Measurements from ENCODE around the gene USP44.

The USP44 gene

GRCh38 chr12:95547522-95548055 lies 3.7 kb downstream of the USP44 start:
- no peaks in the 10 kb centered on the region for H3K27me3 ChIP-seq (ENCODE audit: insufficient read depth, low read length, poor library complexity)
- peaks cover 7% of the 10 kb centered on the region for H3K4me1 ChIP-seq (ENCODE audit: control insufficient read depth, low read depth, low read length)
- no peaks in the 10 kb centered on the region for H3K79me1 ChIP-seq (ENCODE audit: low read length)
- H3K27ac ChIP-seq (ENCODE audit: low read depth, low read length) = no peak overlapping the region
- H2AK5ac ChIP-seq (ENCODE audit: low read length) = no peak overlapping the region
- H3K23ac ChIP-seq (ENCODE audit: low read length) = no peak overlapping the region
- no peaks in the 10 kb centered on the region for H3K79me2 ChIP-seq (ENCODE audit: control insufficient read depth, insufficient read depth, low read length)
- H2BK120ac ChIP-seq (ENCODE audit: low read depth, low read length) = no peak overlapping the region
- no peak overlapping the region for H3K4ac ChIP-seq (ENCODE audit: low read depth, low read length)
- no peak overlapping the region for H2BK5ac ChIP-seq (ENCODE audit: low read length)
- H3K18ac ChIP-seq (ENCODE audit: low read length) = no peak overlapping the region
- peak overlapping the region; percentile 93 for H3K4me2 ChIP-seq (ENCODE audit: low read length)
- no peak overlapping the region for H4K8ac ChIP-seq (ENCODE audit: low read depth, low read length)
- peak; percentile 81 for DNase-seq
- H3K36me3 ChIP-seq (ENCODE audit: control insufficient read depth, insufficient read depth, low read length) = no peaks in the 10 kb centered on the region
- H3K56ac ChIP-seq (ENCODE audit: low read length) = peak overlapping the region; percentile 84
- no peak overlapping the region for H2BK15ac ChIP-seq (replicated peaks; ENCODE audit: low read depth)
- H3K9ac ChIP-seq (ENCODE audit: low read length) = no peak overlapping the region
- no peak overlapping the region for H4K5ac ChIP-seq (ENCODE audit: low read length)
- peak overlapping the region; percentile 64 for H3K4me3 ChIP-seq (ENCODE audit: low read length)
- WGBS (ENCODE audit: extremely low coverage, insufficient coverage, low lambda C conversion rate) = no CpG with 5 or more reads among the region's 9 CpGs

DNA sequence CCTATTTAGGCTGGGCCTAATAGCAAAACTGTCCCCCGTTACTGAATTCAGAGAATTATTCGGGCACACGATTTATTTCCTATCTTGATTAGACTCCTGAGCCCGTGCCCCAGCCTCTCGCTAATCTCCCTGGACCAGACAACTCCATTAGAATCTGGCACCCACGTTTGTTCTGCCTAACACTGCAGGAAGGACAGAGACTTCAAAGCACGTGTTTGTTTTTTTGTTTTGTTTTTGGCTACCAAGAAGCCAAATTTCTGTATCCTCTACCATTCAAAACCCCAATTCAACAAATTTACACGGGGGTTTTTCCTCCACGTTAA lies 4.8 kb downstream of the USP44 start:
- H3K4me2 ChIP-seq (ENCODE audit: low read length) = no peak overlapping the region
- WGBS (ENCODE audit: extremely low coverage, insufficient coverage, low lambda C conversion rate) = no CpG with 5 or more reads among the region's 9 CpGs
- no peak overlapping the region for H3K4me3 ChIP-seq (ENCODE audit: low read length)
- no peaks in the 10 kb centered on the region for H3K27me3 ChIP-seq (ENCODE audit: insufficient read depth, low read length, poor library complexity)
- H3K9ac ChIP-seq (ENCODE audit: low read length) = no peak overlapping the region
- no peak overlapping the region for H3K23ac ChIP-seq (ENCODE audit: low read length)
- H3K36me3 ChIP-seq (ENCODE audit: control insufficient read depth, insufficient read depth, low read length) = no peaks in the 10 kb centered on the region
- DNase-seq = peak; percentile 40
- no peaks in the 10 kb centered on the region for H3K79me1 ChIP-seq (ENCODE audit: low read length)
- no peak overlapping the region for H3K56ac ChIP-seq (ENCODE audit: low read length)
- no peak overlapping the region for H2BK120ac ChIP-seq (ENCODE audit: low read depth, low read length)
- peaks cover 5% of the 10 kb centered on the region for H3K4me1 ChIP-seq (ENCODE audit: control insufficient read depth, low read depth, low read length)
- no peak overlapping the region for H2AK5ac ChIP-seq (ENCODE audit: low read length)
- H3K18ac ChIP-seq (ENCODE audit: low read length) = peak overlapping the region; percentile 30
- peaks cover 1% of the 10 kb centered on the region for H3K79me2 ChIP-seq (ENCODE audit: control insufficient read depth, insufficient read depth, low read length)
- H3K27ac ChIP-seq (ENCODE audit: low read depth, low read length) = no peak overlapping the region
- H4K8ac ChIP-seq (ENCODE audit: low read depth, low read length) = no peak overlapping the region
- no peak overlapping the region for H2BK5ac ChIP-seq (ENCODE audit: low read length)
- no peak overlapping the region for H2BK15ac ChIP-seq (replicated peaks; ENCODE audit: low read depth)
- no peak overlapping the region for H4K5ac ChIP-seq (ENCODE audit: low read length)
- H3K4ac ChIP-seq (ENCODE audit: low read depth, low read length) = no peak overlapping the region

- Histone ChIP-seq H4K5ac (ENCODE audit: low read length) (no peak overlapping the region), H3K56ac (ENCODE audit: low read length) (no peak overlapping the region), H3K4me2 (ENCODE audit: low read length) (no peak overlapping the region), H3K79me1 (ENCODE audit: low read length) (no peaks in the 10 kb centered on the region), H3K27ac (ENCODE audit: low read depth, low read length) (no peak overlapping the region), H3K23ac (ENCODE audit: low read length) (no peak overlapping the region), H3K18ac (ENCODE audit: low read length) (no peak overlapping the region), H3K9ac (ENCODE audit: low read length) (no peak overlapping the region), H3K79me2 (ENCODE audit: control insufficient read depth, insufficient read depth, low read length) (peaks cover 1% of the 10 kb centered on the region), H3K4me3 (ENCODE audit: low read length) (no peak overlapping the region), H3K36me3 (ENCODE audit: control insufficient read depth, insufficient read depth, low read length) (no peaks in the 10 kb centered on the region), H2BK15ac (replicated peaks; ENCODE audit: low read depth) (no peak overlapping the region), H2BK120ac (ENCODE audit: low read depth, low read length) (no peak overlapping the region), H3K27me3 (ENCODE audit: insufficient read depth, low read length, poor library complexity) (no peaks in the 10 kb centered on the region), H2BK5ac (ENCODE audit: low read length) (no peak overlapping the region), H3K4ac (ENCODE audit: low read depth, low read length) (no peak overlapping the region), H4K8ac (ENCODE audit: low read depth, low read length) (no peak overlapping the region), H2AK5ac (ENCODE audit: low read length) (no peak overlapping the region), H3K4me1 (ENCODE audit: control insufficient read depth, low read depth, low read length) (peaks cover 4% of the 10 kb centered on the region)
- WGBS (ENCODE audit: extremely low coverage, insufficient coverage, low lambda C conversion rate) = no CpG with 5 or more reads among the region's 8 CpGs
- DNase-seq = no peak
Measured at GRCh38 chr12:95545731-95546490, 5.4 kb downstream of the USP44 start.

DNA sequence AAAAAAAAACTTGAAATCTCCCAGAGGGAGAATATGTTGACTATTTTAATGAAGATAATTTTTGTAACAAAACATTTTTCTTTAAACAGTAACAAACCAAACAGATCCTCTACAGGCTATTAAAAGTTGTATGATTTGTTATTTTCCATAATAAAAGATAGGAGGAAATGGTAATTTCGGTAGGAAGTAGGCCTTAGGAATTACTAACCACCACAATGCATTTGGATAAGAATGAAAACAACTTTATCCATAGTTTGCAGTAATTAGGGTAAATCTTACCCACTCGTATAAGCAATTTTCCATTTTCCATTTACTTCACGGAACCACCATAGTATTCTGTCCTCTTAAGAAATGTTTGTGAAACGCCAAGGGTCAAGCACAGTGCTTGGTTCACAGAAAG lies 6.0 kb downstream of the USP44 start:
- Histone ChIP-seq H3K18ac (ENCODE audit: low read length) (no peak overlapping the region), H3K4ac (ENCODE audit: low read depth, low read length) (no peak overlapping the region), H3K79me2 (ENCODE audit: control insufficient read depth, insufficient read depth, low read length) (peaks cover 1% of the 10 kb centered on the region), H3K36me3 (ENCODE audit: control insufficient read depth, insufficient read depth, low read length) (no peaks in the 10 kb centered on the region), H2BK5ac (ENCODE audit: low read length) (no peak overlapping the region), H3K4me1 (ENCODE audit: control insufficient read depth, low read depth, low read length) (peaks cover 4% of the 10 kb centered on the region), H2BK15ac (replicated peaks; ENCODE audit: low read depth) (no peak overlapping the region), H3K79me1 (ENCODE audit: low read length) (no peaks in the 10 kb centered on the region), H3K4me3 (ENCODE audit: low read length) (no peak overlapping the region), H3K27me3 (ENCODE audit: insufficient read depth, low read length, poor library complexity) (no peaks in the 10 kb centered on the region), H3K4me2 (ENCODE audit: low read length) (no peak overlapping the region), H4K5ac (ENCODE audit: low read length) (no peak overlapping the region), H4K8ac (ENCODE audit: low read depth, low read length) (no peak overlapping the region), H3K56ac (ENCODE audit: low read length) (no peak overlapping the region), H2BK120ac (ENCODE audit: low read depth, low read length) (no peak overlapping the region), H3K27ac (ENCODE audit: low read depth, low read length) (no peak overlapping the region), H2AK5ac (ENCODE audit: low read length) (no peak overlapping the region), H3K23ac (ENCODE audit: low read length) (no peak overlapping the region), H3K9ac (ENCODE audit: low read length) (no peak overlapping the region)
- DNase-seq = no peak
- WGBS (ENCODE audit: extremely low coverage, insufficient coverage, low lambda C conversion rate) = no CpG with 5 or more reads among the region's 4 CpGs

- no peak overlapping the region for H3K9ac ChIP-seq (ENCODE audit: low read length)
- peaks cover 1% of the 10 kb centered on the region for H3K79me2 ChIP-seq (ENCODE audit: control insufficient read depth, insufficient read depth, low read length)
- H3K4me3 ChIP-seq (ENCODE audit: low read length) = no peak overlapping the region
- no peaks in the 10 kb centered on the region for H3K27me3 ChIP-seq (ENCODE audit: insufficient read depth, low read length, poor library complexity)
- H2BK5ac ChIP-seq (ENCODE audit: low read length) = no peak overlapping the region
- H2BK15ac ChIP-seq (replicated peaks; ENCODE audit: low read depth) = no peak overlapping the region
- DNase-seq = no peak
- H3K36me3 ChIP-seq (ENCODE audit: control insufficient read depth, insufficient read depth, low read length) = no peaks in the 10 kb centered on the region
- no peaks in the 10 kb centered on the region for H3K79me1 ChIP-seq (ENCODE audit: low read length)
- no peak overlapping the region for H3K4me2 ChIP-seq (ENCODE audit: low read length)
- no peak overlapping the region for H4K8ac ChIP-seq (ENCODE audit: low read depth, low read length)
- H2AK5ac ChIP-seq (ENCODE audit: low read length) = no peak overlapping the region
- H3K56ac ChIP-seq (ENCODE audit: low read length) = no peak overlapping the region
- no peak overlapping the region for H3K27ac ChIP-seq (ENCODE audit: low read depth, low read length)
- no peak overlapping the region for H2BK120ac ChIP-seq (ENCODE audit: low read depth, low read length)
- H4K5ac ChIP-seq (ENCODE audit: low read length) = no peak overlapping the region
- no peak overlapping the region for H3K18ac ChIP-seq (ENCODE audit: low read length)
- WGBS (ENCODE audit: extremely low coverage, insufficient coverage, low lambda C conversion rate) = 100% methylated on average over 1 of the region's 3 CpGs
- H3K4me1 ChIP-seq (ENCODE audit: control insufficient read depth, low read depth, low read length) = peaks cover 4% of the 10 kb centered on the region
- no peak overlapping the region for H3K4ac ChIP-seq (ENCODE audit: low read depth, low read length)
- no peak overlapping the region for H3K23ac ChIP-seq (ENCODE audit: low read length)
Measured at GRCh38 chr12:95544756-95545155, 6.5 kb downstream of the USP44 start.

DNA sequence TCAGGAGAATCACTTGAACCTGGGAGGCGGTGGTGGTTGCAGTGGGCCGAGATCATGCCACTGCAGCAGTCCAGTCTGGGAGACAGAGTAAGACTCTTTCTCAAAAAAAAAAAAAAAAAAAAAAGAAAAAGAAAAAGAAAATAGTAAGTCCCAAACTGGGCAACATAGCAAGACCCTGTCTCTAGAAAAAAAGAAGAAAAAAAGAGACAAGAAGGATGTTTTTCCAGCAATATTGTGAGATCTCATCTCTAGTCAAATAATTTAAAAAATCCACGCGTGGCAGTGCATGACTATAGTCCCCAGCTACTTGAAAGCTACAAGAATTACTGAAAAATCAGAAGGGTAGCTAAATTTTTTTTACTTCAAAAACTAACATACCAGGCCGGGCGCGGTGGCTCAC lies 8.0 kb downstream of the USP44 start:
- H2BK120ac ChIP-seq (ENCODE audit: low read depth, low read length) = no peak overlapping the region
- no CpG with 5 or more reads among the region's 7 CpGs for WGBS (ENCODE audit: extremely low coverage, insufficient coverage, low lambda C conversion rate)

More for the DNA sequence above, 8.0 kb downstream of the USP44 start:
- Histone ChIP-seq H3K23ac (ENCODE audit: low read length) (no peak overlapping the region), H3K79me1 (ENCODE audit: low read length) (no peaks in the 10 kb centered on the region), H4K5ac (ENCODE audit: low read length) (no peak overlapping the region), H3K4me2 (ENCODE audit: low read length) (no peak overlapping the region), H3K79me2 (ENCODE audit: control insufficient read depth, insufficient read depth, low read length) (peaks cover 1% of the 10 kb centered on the region), H3K4me3 (ENCODE audit: low read length) (no peak overlapping the region), H2AK5ac (ENCODE audit: low read length) (no peak overlapping the region), H3K27ac (ENCODE audit: low read depth, low read length) (no peak overlapping the region), H3K18ac (ENCODE audit: low read length) (no peak overlapping the region), H3K56ac (ENCODE audit: low read length) (no peak overlapping the region), H2BK5ac (ENCODE audit: low read length) (no peak overlapping the region), H3K27me3 (ENCODE audit: insufficient read depth, low read length, poor library complexity) (no peaks in the 10 kb centered on the region), H2BK15ac (replicated peaks; ENCODE audit: low read depth) (no peak overlapping the region), H3K4ac (ENCODE audit: low read depth, low read length) (no peak overlapping the region), H3K36me3 (ENCODE audit: control insufficient read depth, insufficient read depth, low read length) (no peaks in the 10 kb centered on the region), H3K4me1 (ENCODE audit: control insufficient read depth, low read depth, low read length) (peaks cover 6% of the 10 kb centered on the region), H3K9ac (ENCODE audit: low read length) (no peak overlapping the region), H4K8ac (ENCODE audit: low read depth, low read length) (no peak overlapping the region)
- DNase-seq = no peak
